DOHH2 (cell line): ENCODE data around the gene UNC5CL.

ENCODE experiments used
- EZH2phosphoT487 ChIP-seq: fragments of 200-600 bp; sonication (generic); IDR thresholded peaks from 2 replicates; pipeline ENCODE4 v1.6.1; 2017; ENCODE audit warnings: borderline replicate concordance, mild to moderate bottlenecking, antibody characterized with exemption, low read length, moderate library complexity, mixed read lengths
- TF ChIP-seq, protein P1 (sequence below): fragments of 200-600 bp; sonication (generic); IDR thresholded peaks from one replicate; pipeline ENCODE4 v1.5.1; 2014; ENCODE audit warnings: antibody characterized with exemption, mild to moderate bottlenecking, low read depth, low read length; ENCODE audit not compliant: poor library complexity, severe bottlenecking

- TF ChIP-seq, protein P1, sequence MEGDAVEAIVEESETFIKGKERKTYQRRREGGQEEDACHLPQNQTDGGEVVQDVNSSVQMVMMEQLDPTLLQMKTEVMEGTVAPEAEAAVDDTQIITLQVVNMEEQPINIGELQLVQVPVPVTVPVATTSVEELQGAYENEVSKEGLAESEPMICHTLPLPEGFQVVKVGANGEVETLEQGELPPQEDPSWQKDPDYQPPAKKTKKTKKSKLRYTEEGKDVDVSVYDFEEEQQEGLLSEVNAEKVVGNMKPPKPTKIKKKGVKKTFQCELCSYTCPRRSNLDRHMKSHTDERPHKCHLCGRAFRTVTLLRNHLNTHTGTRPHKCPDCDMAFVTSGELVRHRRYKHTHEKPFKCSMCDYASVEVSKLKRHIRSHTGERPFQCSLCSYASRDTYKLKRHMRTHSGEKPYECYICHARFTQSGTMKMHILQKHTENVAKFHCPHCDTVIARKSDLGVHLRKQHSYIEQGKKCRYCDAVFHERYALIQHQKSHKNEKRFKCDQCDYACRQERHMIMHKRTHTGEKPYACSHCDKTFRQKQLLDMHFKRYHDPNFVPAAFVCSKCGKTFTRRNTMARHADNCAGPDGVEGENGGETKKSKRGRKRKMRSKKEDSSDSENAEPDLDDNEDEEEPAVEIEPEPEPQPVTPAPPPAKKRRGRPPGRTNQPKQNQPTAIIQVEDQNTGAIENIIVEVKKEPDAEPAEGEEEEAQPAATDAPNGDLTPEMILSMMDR: no peak
- TF ChIP-seq EZH2phosphoT487: no peak
Observed at GRCh38 chr6:40977695-40978094, 61.3 kb downstream of the UNC5CL start.
